K562 (cell line): ENCODE data around the gene MORF4L1. TPM values are rescaled to one million over a fixed set of nuclear protein-coding genes. Genes with fewer than 3 reads are reported as not detected.
A peak's percentile ranks its signal among the peaks of the same experiment; 100 is the strongest.

Experiments
- CBFA2T2 ChIP-seq: fragments of 450-650 bp; conservative IDR thresholded peaks from 2 replicates; pipeline ENCODE4 v1.6.1; 2017; ENCODE audit warnings: mild to moderate bottlenecking
- ERF ChIP-seq: fragments of 450-650 bp; formaldehyde crosslinking; IDR thresholded peaks from 2 replicates; pipeline ENCODE4 v1.4.0; 2020; ENCODE audit warnings: mild to moderate bottlenecking, mixed read lengths
- ESRRA ChIP-seq: fragments of 450-650 bp; IDR thresholded peaks from 2 replicates; pipeline ENCODE4 v1.6.1; 2014; ENCODE audit warnings: low read depth, mild to moderate bottlenecking, moderate library complexity, borderline replicate concordance
- KLF1 ChIP-seq: fragments of 450-650 bp; IDR thresholded peaks from 2 replicates; pipeline ENCODE4 v1.6.1; 2016; ENCODE audit warnings: missing genetic modification characterization, missing compliant biosample characterization
- MGA ChIP-seq: fragments of 450-650 bp; IDR thresholded peaks from 2 replicates; pipeline ENCODE4 v1.6.1; 2016; ENCODE audit warnings: mild to moderate bottlenecking, moderate library complexity
- NR4A1 ChIP-seq, 2 experiments: fragments of 250-450 bp in 1 of 2; fragments of 450-650 bp in 1 of 2; sonication (Bioruptor Pico) in 1 of 2; IDR thresholded peaks; 2 replicates each; pipeline versions ENCODE4 v1.4.0 to v1.6.1; 2016 to 2020; ENCODE audit warnings: mild to moderate bottlenecking in 2 of 2, missing compliant biosample characterization in 1 of 2, missing genetic modification characterization in 1 of 2, moderate library complexity in 1 of 2
- POLR2B ChIP-seq: fragments of 450-650 bp; IDR thresholded peaks from 2 replicates; pipeline ENCODE4 v1.6.1; 2018; ENCODE audit warnings: low read depth; ENCODE audit not compliant: partially characterized antibody
- SRSF1 ChIP-seq: fragments of 200-400 bp; formaldehyde crosslinking; IDR thresholded peaks from 2 replicates; pipeline ENCODE4 v1.6.1; 2017; ENCODE audit warnings: mild to moderate bottlenecking, low read depth, low read length, moderate library complexity
- ZFX ChIP-seq: sonication (generic); formaldehyde crosslinking; IDR thresholded peaks from 2 replicates; pipeline ENCODE4 v1.8.0; 2022; ENCODE audit warnings: mild to moderate bottlenecking, missing genetic modification reagents, moderate library complexity
- ZNF644 ChIP-seq: fragments of 200-800 bp; sonication (Bioruptor generic); IDR thresholded peaks from 2 replicates; pipeline ENCODE4 v1.6.1; 2016; ENCODE audit warnings: low read depth, missing genetic modification characterization, missing compliant biosample characterization
- ZNF785 ChIP-seq: fragments of 250-450 bp; sonication (Bioruptor Pico); IDR thresholded peaks from 2 replicates; pipeline ENCODE4 v1.4.0; 2020; ENCODE audit warnings: mild to moderate bottlenecking
- polyA plus RNA-seq, 8 experiments: library from polyadenylated mRNA; depleted of rRNA in 4 of 8; stranded (reverse) in 5 of 8; unstranded in 3 of 8; fragments of >200 nt; fragmentation: Nextera tagmentation in 2 of 8; fragmentation: Illumina TruSeq in 1 of 8; extraction: Ambion mirVana in 2 of 8; extraction: Trizol in 1 of 8; gene quantifications; 2 replicates each; pipeline versions ENCODE4 v1.2.1 to v1.2.3, GENCODE V29; 2011 to 2014; ENCODE audit warnings: inconsistent platforms in 1 of 8, missing spikeins in 1 of 8
- total RNA-seq, 7 experiments: library from RNA; depleted of rRNA in 6 of 7; stranded (reverse); fragments of >200 nt in 6 of 7; fragmentation: Illumina TruSeq in 2 of 7; extraction: Trizol in 2 of 7; gene quantifications; 2 replicates each; pipeline versions ENCODE4 v1.2.1 to v1.2.3, GENCODE V29; 2011 to 2021; ENCODE audit warnings: low replicate concordance in 1 of 7
- TF ChIP-seq, protein P1 (sequence below): fragments of 250-450 bp; sonication (Bioruptor Pico); IDR thresholded peaks from 2 replicates; pipeline ENCODE4 v1.4.0; 2020; ENCODE audit warnings: borderline replicate concordance

MORF4L1 gene
- total and polyA plus RNA-seq, 9 of the 15 experiments (the other 6 are each of a cell fraction or from before 2014, with no cell fraction given) = 127 to 615 (median 281) TPM

DNA sequence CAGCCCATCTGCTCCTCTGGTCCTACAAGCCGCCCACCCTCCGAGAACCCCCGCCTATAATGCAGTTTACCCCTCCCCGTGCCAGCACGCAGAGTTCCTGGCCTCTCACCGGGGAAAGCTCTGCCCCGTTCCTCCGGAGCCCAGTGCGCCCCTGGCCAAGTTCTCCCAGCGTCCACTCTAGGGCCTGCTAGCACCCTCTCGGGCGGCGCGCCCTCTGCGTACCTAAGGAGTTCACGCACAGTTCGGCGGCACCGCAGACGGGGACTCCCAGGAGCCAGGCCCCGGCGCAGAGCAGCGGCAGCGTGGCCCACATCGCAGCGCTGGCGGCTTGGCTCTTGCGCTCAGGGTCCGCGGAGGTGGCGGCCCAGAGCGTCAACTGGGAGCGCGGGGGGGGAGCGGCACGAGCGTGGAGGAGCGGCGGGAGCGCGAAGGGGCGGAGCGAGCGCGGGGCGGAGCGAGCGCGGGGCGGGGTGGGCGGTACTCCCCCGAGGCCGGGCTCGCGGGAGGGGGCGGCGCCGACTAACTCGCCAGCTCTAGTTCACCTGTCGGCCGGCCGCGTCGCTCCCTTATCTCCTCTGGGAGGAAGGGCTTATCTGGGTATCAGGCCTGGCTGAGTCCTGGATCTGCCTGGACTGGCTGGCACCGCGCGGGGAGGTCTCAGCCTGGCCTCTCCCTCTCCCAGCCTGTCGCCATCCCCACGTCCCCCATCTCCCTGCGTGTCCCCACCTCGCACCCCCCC lies 72.1 kb downstream of the MORF4L1 start, which contains the start of gene CTSH (continued):
- 0 out of 2 replicates have a peak, but pooled peaks have one; percentile 22 for TF ChIP-seq NR4A1 (CRISPR knock-in tag; IDR thresholded peaks at IDR 0.05)
- no peak for TF ChIP-seq NR4A1 (tag; IDR thresholded peaks at IDR 0.05)
- TF ChIP-seq MGA = peak; percentile 96
- TF ChIP-seq KLF1 = peak; percentile 50; the same call in 1 of the 2 replicates
- no peak for TF ChIP-seq SRSF1
- peak; percentile 34 for TF ChIP-seq POLR2B
- peak; percentile 89 for TF ChIP-seq ZFX (CRISPR knock-in tag)
- TF ChIP-seq, protein P1, sequence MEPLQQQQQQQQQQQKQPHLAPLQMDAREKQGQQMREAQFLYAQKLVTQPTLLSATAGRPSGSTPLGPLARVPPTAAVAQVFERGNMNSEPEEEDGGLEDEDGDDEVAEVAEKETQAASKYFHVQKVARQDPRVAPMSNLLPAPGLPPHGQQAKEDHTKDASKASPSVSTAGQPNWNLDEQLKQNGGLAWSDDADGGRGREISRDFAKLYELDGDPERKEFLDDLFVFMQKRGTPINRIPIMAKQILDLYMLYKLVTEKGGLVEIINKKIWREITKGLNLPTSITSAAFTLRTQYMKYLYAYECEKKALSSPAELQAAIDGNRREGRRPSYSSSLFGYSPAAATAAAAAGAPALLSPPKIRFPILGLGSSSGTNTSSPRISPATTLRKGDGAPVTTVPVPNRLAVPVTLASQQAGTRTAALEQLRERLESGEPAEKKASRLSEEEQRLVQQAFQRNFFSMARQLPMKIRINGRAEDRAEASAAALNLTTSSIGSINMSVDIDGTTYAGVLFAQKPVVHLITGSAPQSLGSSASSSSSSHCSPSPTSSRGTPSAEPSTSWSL (CRISPR knock-in tag) = 0 out of 2 replicates have a peak, but pooled peaks have one; percentile 63
- TF ChIP-seq ERF (CRISPR knock-in tag) = peak; percentile 48; the same call in 1 of the 2 replicates
- no peak for TF ChIP-seq ZNF785 (CRISPR knock-in tag)
- no peak for TF ChIP-seq ZNF644 (tag)
- TF ChIP-seq ESRRA = peak; percentile 27; the same call in 1 of the 2 replicates
- TF ChIP-seq CBFA2T2 = no peak; the same call in 1 of the 2 replicates
